Left renal pelvis (tissue), 4 donors: ENCODE data around the gene TUBAL3. TPM values are rescaled to one million over a fixed set of nuclear protein-coding genes. Genes with fewer than 3 reads are reported as not detected.

Experiments used
- DNase-seq, 4 donors: peaks; one replicate each; pipeline ENCODE4 v3.0.0-alpha.2; 2013; ENCODE audit warnings: low read depth in 4 of 4, low spot score in 3 of 4
- polyA plus RNA-seq, 4 donors: library from polyadenylated mRNA; unstranded; fragments of 120-200 nt; gene quantifications; one replicate each; pipeline ENCODE4 v1.2.1, GENCODE V29; 2013; ENCODE audit not compliant: insufficient read length in 4 of 4

TUBAL3 gene
- polyA plus RNA-seq, 4 donors, result 0.23 to 0.24 TPM; not detected in 2

DNA sequence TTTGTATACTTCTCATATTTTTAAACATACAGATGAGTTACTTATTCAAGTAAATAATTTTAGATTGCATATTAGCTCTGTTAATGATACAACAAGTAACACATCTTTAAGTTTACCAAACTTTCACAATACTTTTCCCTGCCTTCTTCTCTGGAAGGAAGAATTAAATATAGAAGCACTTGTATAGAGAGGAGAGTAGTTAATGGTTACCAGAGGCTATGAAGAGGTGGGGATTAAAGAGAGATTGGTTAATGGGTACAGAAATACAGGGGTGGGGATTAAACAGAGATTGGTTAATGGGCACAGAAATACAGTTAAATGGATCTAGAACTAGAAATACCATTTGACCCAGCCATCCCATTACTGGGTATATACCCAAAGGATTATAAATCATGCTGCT, 59.9 kb downstream of the TUBAL3 start:
- no peak for DNase-seq

DNA sequence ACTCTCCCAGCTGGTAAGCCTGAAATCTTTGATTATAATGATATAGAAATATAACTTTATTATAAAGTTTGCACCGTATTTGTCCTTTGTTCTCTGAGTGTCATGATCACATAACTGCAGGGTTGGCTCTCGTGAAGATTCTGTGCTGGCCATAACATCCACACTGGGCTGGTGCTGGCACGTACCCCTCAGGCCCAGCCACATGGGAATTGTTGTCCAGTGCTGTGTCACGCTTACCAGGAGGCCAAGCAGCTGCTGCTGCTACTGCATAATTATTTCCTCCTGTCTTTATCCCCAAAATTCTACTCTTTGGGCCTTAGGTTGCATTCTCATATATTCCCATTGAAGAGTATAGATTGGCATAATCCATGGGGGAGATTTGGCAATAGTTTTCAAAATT, 60.6 kb downstream of the TUBAL3 start:
- DNase-seq, result no peak

- no peak for DNase-seq
Measured at GRCh38 chr10:5343561-5343960, 61.1 kb downstream of the TUBAL3 start.

Other genes starting within 250 kb of the TUBAL3 start
- under 1 TPM in 3 of 4 donors, not detected in 1; 0.11 to 0.58 (median 0.20) TPM for gene AKR1C8, start 219.7 kb downstream of the TUBAL3 start, polyA plus RNA-seq
- gene AKR1C4, start 208.0 kb downstream of the TUBAL3 start, polyA plus RNA-seq, result not detected
- 1 to 10 TPM in 3 of 4 donors, under 1 TPM in 1; 0.40 to 2.8 (median 1.8) TPM for gene UCN3, start 39.9 kb downstream of the TUBAL3 start, polyA plus RNA-seq
- gene NET1, start 7.7 kb upstream of the TUBAL3 start, polyA plus RNA-seq, result 100 to 1,000 TPM in 3 of 4 donors, 10 to 100 TPM in 1; 39.6 to 148 (median 133) TPM
- not detected for gene CALML5, start 94.7 kb upstream of the TUBAL3 start, polyA plus RNA-seq
- under 1 TPM in 1 of 4 donors, not detected in 3; 0.11 TPM for gene CALML3, start 120.1 kb upstream of the TUBAL3 start, polyA plus RNA-seq